ENCODE data around the gene CFTR.

- TF ChIP-seq CTCF (conservative IDR thresholded peaks at IDR 0.05 in 1 of 2, IDR thresholded peaks at IDR 0.05 in 1 of 2; ENCODE audit: low read depth in 1 of 2, low read length in 2 of 2): no peak
- TF ChIP-seq EZH2 (IDR thresholded peaks at IDR 0.05; ENCODE audit: low read length, missing control alignments): no peak
Measured at GRCh38 chr7:117565226-117565625, 85.4 kb downstream of the CFTR start.

All from fibroblast of lung (primary cell).